ENCODE data around the gene ZC3HAV1. TPM values are rescaled to one million over a fixed set of nuclear protein-coding genes. Genes with fewer than 3 reads are reported as not detected.

ZC3HAV1 gene
- polyA plus RNA-seq, 3 donors = 4.8 to 12.6 (median 8.2) TPM

DNA sequence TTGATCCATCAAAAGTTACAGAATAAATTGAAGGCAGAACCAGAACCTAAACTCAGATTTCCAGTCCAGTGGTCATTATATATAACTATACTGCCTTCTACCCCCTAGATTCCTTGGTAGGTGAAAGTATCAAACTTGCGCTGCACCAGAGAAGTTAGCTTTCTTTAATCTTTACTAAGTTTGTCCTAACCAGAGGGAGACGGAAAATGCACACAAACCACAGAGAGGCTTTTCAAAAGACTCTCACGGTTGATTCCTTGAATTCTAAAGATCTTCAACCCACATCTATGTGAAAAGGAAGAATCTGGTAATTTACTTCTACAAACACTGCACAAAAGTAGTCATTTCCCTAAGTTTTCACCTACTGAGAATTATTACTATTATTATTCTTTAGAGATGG lies 110.1 kb downstream of the ZC3HAV1 start:
- WGBS, 3 donors = 81 to 92% (median 83%) methylated on average over 3 of the region's 3 CpGs
- no peak overlapping the region for H3K27ac ChIP-seq (ENCODE audit: low read depth, low read length)

Other genes starting within 250 kb of the ZC3HAV1 start
- gene KIAA1549, start 128.3 kb downstream of the ZC3HAV1 start, polyA plus RNA-seq = 1 to 10 TPM in 1 of 3 donors, under 1 TPM in 2; 0.22 to 5.4 (median 0.31) TPM
- 1 to 10 TPM; 1.2 to 1.9 (median 1.7) TPM for gene ZC3HAV1L, start 73.7 kb downstream of the ZC3HAV1 start, polyA plus RNA-seq
- 1 to 10 TPM; 1.2 to 2.1 (median 2.0) TPM for gene UBN2, start 121.5 kb upstream of the ZC3HAV1 start, polyA plus RNA-seq
- 10 to 100 TPM; 23.9 to 38.1 (median 34.4) TPM for gene FMC1, start 231.6 kb upstream of the ZC3HAV1 start, polyA plus RNA-seq

Measured in adipose tissue (tissue), 3 donors.